NCI-H2029 (cell line): Measurements from ENCODE around the gene MCM10.

Source experiments
- DNase-seq: peaks from one replicate; lab custom pipeline; 2025; lab: John Stamatoyannopoulos, UW

MCM10 gene

GRCh38 chr10:13165177-13165576 is 3.8 kb downstream of the MCM10 start:
- no peak for DNase-seq

- no peak for DNase-seq
These were observed 6.2 kb downstream of the MCM10 start for GRCh38 chr10:13167568-13167967.

GRCh38 chr10:13168781-13169180 is 7.4 kb downstream of the MCM10 start:
- no peak for DNase-seq

- no peak for DNase-seq
These were observed 12.3 kb downstream of the MCM10 start for GRCh38 chr10:13173616-13174015.

GRCh38 chr10:13180788-13181187 is 19.4 kb downstream of the MCM10 start:
- no peak for DNase-seq

- DNase-seq: no peak
These were observed 21.1 kb downstream of the MCM10 start for GRCh38 chr10:13182424-13182823.

GRCh38 chr10:13183625-13184024 is 22.3 kb downstream of the MCM10 start:
- no peak for DNase-seq

- DNase-seq: no peak
These were observed 22.9 kb downstream of the MCM10 start for GRCh38 chr10:13184276-13184675.

GRCh38 chr10:13184730-13185514 is 23.6 kb downstream of the MCM10 start:
- DNase-seq: peak; percentile 52

GRCh38 chr10:13187135-13187534 is 25.8 kb downstream of the MCM10 start:
- no peak for DNase-seq

GRCh38 chr10:13188593-13188992 is 27.2 kb downstream of the MCM10 start:
- no peak for DNase-seq

- DNase-seq: no peak
These were observed 28.6 kb downstream of the MCM10 start for GRCh38 chr10:13189961-13190360.

- no peak for DNase-seq
These were observed 29.5 kb downstream of the MCM10 start for GRCh38 chr10:13190816-13191215.

GRCh38 chr10:13191362-13191761 is 30.0 kb downstream of the MCM10 start:
- DNase-seq: no peak

- no peak for DNase-seq
These were observed 32.3 kb downstream of the MCM10 start for GRCh38 chr10:13193637-13194036.

GRCh38 chr10:13195016-13195415 is 33.7 kb downstream of the MCM10 start:
- DNase-seq: no peak

GRCh38 chr10:13201132-13201531 is 39.8 kb downstream of the MCM10 start:
- no peak for DNase-seq

GRCh38 chr10:13206091-13206490 is 44.7 kb downstream of the MCM10 start:
- no peak for DNase-seq

- DNase-seq: no peak
These were observed 45.4 kb downstream of the MCM10 start for GRCh38 chr10:13206546-13207443.

- no peak for DNase-seq
These were observed 51.8 kb downstream of the MCM10 start for GRCh38 chr10:13213163-13213562.

GRCh38 chr10:13218878-13219277 is 57.5 kb downstream of the MCM10 start:
- no peak for DNase-seq

- no peak for DNase-seq
These were observed 58.6 kb downstream of the MCM10 start for GRCh38 chr10:13219685-13220670.
